ENCODE results near the gene SUN2. TPM values are rescaled to one million over a fixed set of nuclear protein-coding genes. Genes with fewer than 3 reads are reported as not detected.

Gene SUN2
- total and polyA plus RNA-seq, 2 of the 8 experiments (the other 6 are each of a cell fraction or from before 2014, with no cell fraction given): 5.1 to 10.5 TPM

- TF ChIP-seq CHD7 (IDR thresholded peaks at IDR 0.05; ENCODE audit: insufficient replicate concordance, low read length): no peak
- no peak for TF ChIP-seq CBX8 (IDR thresholded peaks at IDR 0.05; ENCODE audit: borderline replicate concordance, low read depth, low read length)
- no peak for TF ChIP-seq RBBP5 (IDR thresholded peaks at IDR 0.05; ENCODE audit: borderline replicate concordance, low read depth, low read length)
- TF ChIP-seq SIX5 (IDR thresholded peaks at IDR 0.05; ENCODE audit: low read depth, low read length): no peak
- no peak for TF ChIP-seq SP4 (IDR thresholded peaks at IDR 0.05; ENCODE audit: low read length)
- no peak for TF ChIP-seq E2F6 (IDR thresholded peaks at IDR 0.05)
- no peak for TF ChIP-seq CHD2 (IDR thresholded peaks at IDR 0.05; ENCODE audit: low read length)
- TF ChIP-seq TAF1 (IDR thresholded peaks at IDR 0.05; ENCODE audit: low read depth, low read length): no peak
- TF ChIP-seq CHD1 (IDR thresholded peaks at IDR 0.05; ENCODE audit: low read depth, low read length): no peak
- no peak for TF ChIP-seq NANOG (IDR thresholded peaks at IDR 0.05; ENCODE audit: insufficient read depth, low read depth, low read length, poor library complexity, severe bottlenecking)
These were observed 10.8 kb downstream of the SUN2 start (continued) for GRCh38 chr22:38744981-38745380.
